Mucosa of stomach (tissue), 1 donor: ENCODE results near the gene SIPA1.
A peak's percentile ranks its signal among the peaks of the same experiment; 100 is the strongest.

Experiments
- H3K27me3 ChIP-seq: one replicate; pipeline ENCODE4 v1.7.0; 2013; ENCODE audit warnings: mild to moderate bottlenecking, low read length; ENCODE audit not compliant: control insufficient read depth, insufficient read depth
- H3K36me3 ChIP-seq: one replicate; pipeline ENCODE4 v1.7.0; 2013; ENCODE audit warnings: low read length; ENCODE audit not compliant: control insufficient read depth, insufficient read depth
- H3K4me1 ChIP-seq: one replicate; pipeline ENCODE4 v1.7.0; 2013; ENCODE audit warnings: mild to moderate bottlenecking, low read length; ENCODE audit not compliant: control insufficient read depth, insufficient read depth
- H3K4me3 ChIP-seq: one replicate; pipeline ENCODE4 v1.7.0; 2013; ENCODE audit warnings: low read length
- H3K9ac ChIP-seq: one replicate; pipeline ENCODE4 v1.7.0; 2013; ENCODE audit warnings: mild to moderate bottlenecking, low read length, moderate library complexity
- H3K9me3 ChIP-seq: one replicate; pipeline ENCODE4 v1.7.0; 2013; ENCODE audit warnings: mild to moderate bottlenecking, low read length, moderate library complexity; ENCODE audit not compliant: control insufficient read depth
- donor health status: Pancreatic carcinoma.

SIPA1 gene

DNA sequence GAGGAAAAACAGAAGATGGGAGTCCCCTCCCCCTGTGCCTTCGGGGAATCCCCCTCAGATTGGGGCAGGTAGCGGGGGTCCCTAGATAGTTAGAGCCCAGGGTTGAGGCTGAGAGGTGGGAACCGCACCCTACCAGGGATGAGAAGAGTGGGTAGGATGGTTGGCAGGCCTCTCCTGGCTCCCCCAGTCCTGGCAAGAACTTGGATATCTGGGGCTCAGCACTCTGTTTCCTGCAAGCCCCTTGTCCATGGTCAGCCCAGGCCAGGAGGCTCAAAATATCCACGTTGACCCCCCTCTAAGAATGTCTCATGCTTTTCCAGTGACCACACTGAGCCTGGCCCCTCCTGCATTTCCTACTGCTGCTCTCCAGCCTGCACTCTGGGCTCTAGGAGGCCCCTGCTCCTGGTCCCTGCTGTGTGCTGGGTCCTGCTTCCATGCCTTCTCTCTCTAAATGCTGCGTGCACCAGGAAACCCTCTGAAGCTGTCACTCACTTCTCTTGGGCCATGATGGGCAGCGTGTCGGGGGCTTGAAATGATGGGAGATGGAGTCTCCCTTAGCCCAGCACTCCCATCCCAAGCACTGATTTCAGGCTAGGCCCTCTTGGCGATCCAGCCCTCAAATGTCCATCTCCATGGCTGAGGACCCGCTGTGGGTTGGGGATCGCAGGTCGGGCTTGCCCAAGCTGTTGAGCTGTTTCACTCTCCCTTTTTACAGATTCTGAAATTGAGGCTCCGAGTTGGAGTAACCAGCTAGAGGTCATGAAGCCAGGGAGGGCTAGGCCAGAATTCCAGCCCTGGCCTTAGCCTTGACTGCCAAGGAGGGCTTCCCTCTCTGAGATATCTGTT is 25.9 kb upstream of the SIPA1 start:
- no peak overlapping the region for H3K4me3 ChIP-seq
- no peaks in the 10 kb centered on the region for H3K27me3 ChIP-seq
- H3K36me3 ChIP-seq = peaks cover 5% of the 10 kb centered on the region
- H3K4me1 ChIP-seq = peaks cover 51% of the 10 kb centered on the region
- peak overlapping the region; percentile 93 for H3K9ac ChIP-seq
- H3K9me3 ChIP-seq = no peaks in the 10 kb centered on the region

GRCh38 chr11:65612691-65613090 is 25.2 kb upstream of the SIPA1 start:
- Histone ChIP-seq H3K36me3 (peaks cover 5% of the 10 kb centered on the region), H3K9ac (peak overlapping the region; percentile 93), H3K4me1 (peaks cover 48% of the 10 kb centered on the region), H3K9me3 (no peaks in the 10 kb centered on the region), H3K4me3 (peak overlapping the region; percentile 46), H3K27me3 (no peaks in the 10 kb centered on the region)

DNA sequence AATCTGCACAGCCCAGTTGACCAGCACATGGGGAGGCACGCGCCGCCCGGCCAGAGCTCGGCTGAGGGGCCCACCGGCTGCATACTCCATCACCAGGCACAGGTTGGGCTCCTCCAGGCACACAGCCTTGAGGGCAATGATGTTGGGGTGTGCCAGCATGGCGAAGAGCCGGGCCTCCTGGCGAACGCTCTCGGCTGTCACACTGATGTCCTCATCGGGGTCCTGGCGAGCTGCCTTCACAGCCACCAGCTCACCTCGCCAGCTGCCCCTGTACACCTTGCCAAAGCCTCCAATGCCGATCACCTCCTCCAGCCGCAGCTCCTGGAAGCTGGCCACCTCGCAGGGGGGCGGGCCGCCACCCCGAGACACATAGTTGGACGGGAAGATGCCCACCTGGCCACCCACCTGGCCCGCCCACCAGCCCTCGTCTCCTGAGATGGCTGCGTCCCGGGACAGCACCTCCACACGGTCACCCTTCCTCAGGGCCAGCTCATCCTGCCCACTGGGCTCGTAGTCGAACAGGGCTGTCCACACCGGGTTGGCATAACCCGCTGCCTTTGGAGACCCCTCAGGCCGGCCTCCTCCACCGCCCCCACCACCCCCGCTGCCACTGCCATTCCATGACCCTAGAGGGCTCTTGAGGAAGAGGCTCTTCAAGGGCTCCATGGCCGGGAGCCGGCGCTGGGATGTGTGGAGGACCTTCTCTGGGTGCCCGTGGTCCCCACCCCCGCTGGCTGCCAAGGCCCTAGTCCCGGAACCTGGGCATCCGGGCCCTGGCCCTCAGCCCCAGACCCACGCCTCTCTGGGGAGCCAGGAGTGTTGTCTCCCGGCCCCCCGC is 24.6 kb upstream of the SIPA1 start:
- Histone ChIP-seq H3K4me3 (peak overlapping the region; percentile 46), H3K36me3 (peaks cover 1% of the 10 kb centered on the region), H3K9ac (peak overlapping the region; percentile 93), H3K9me3 (no peaks in the 10 kb centered on the region), H3K27me3 (no peaks in the 10 kb centered on the region), H3K4me1 (peaks cover 48% of the 10 kb centered on the region)

DNA sequence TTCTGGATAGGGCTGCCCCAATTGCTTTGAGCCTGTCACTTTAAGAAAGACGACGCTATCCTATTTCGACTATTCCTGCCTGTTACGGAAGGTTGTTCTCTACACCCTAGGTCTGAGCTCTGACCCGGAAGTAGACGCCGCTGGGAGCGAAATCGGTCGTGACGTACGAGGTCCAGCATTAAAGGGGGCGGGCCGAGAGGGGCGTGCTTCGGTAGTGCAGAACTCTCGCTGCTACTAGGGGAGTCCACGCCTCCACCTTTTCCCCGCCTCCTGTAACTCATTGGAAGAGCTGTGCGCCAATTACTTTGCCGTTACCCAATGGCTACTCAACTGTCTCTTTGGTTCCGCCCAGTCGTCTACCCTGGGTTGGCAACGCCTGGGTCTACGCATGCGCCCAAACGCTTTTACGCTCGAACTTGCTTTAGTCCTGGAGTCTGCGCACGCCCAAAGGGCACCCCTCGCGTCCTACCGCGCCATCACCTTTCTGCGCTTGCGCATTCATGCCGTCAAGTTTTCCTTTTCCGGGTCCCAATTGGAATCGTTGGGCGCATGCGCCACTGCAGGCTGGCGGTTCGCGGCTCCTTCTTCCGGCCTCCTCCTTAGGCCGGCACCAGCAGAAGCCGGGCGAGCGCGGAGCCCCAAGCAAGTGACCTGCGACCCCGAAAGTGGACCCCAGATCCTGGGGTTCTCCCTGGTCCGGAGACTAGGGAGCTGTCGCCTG is 22.5 kb upstream of the SIPA1 start, which contains the start of gene PCNX3:
PCNX3 (plus strand) TSS at position 548 of the 721 bp plus-strand sequence. CDS start 536 bp downstream, outside the sequence.
- Histone ChIP-seq H3K9ac (peak within 1 kb of the TSS; percentile 93), H3K36me3 (no peaks in the 10 kb centered on the region), H3K4me1 (peaks cover 38% of the 10 kb centered on the region), H3K27me3 (no peaks in the 10 kb centered on the region), H3K9me3 (no peaks in the 10 kb centered on the region), H3K4me3 (peak within 1 kb of the TSS; percentile 46)

DNA sequence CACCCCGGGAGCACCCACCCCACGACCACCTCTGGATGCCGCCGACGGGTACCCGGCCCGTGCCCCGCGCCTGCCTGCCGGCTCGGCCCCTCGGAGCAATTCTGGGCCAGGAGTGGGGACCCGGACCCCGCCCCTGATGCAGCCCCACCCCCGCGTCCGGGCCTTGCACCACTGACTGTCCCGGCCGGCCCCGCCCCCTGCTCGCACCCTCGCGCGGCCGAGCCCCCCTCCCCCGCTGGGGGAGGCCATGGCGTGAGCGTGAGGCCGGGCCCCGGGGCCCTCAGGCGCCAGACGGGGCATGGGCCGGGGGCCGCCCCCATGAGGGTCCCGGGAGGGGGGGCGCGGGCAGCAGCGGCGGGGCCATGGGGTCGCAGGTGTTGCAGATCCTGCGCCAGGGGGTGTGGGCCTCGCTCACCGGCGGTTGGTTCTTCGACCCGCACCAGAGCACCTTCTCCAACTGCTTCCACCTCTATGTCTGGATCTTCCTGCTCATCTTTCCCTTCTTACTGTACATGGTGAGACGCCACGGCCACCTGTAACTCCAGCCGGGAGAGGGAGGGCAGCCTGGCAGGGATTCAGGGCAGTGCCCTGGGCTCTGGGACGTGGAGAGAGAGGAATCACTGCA is 21.8 kb upstream of the SIPA1 start:
- no peaks in the 10 kb centered on the region for H3K36me3 ChIP-seq
- H3K27me3 ChIP-seq = no peaks in the 10 kb centered on the region
- peaks cover 31% of the 10 kb centered on the region for H3K4me1 ChIP-seq
- peak overlapping the region; percentile 49 for H3K9ac ChIP-seq
- peak overlapping the region; percentile 11 for H3K4me3 ChIP-seq
- H3K9me3 ChIP-seq = no peaks in the 10 kb centered on the region

GRCh38 chr11:65616575-65617001 is 21.3 kb upstream of the SIPA1 start:
- H3K9ac ChIP-seq = peak overlapping the region; percentile 49
- H3K27me3 ChIP-seq = no peaks in the 10 kb centered on the region
- H3K36me3 ChIP-seq = no peaks in the 10 kb centered on the region

DNA sequence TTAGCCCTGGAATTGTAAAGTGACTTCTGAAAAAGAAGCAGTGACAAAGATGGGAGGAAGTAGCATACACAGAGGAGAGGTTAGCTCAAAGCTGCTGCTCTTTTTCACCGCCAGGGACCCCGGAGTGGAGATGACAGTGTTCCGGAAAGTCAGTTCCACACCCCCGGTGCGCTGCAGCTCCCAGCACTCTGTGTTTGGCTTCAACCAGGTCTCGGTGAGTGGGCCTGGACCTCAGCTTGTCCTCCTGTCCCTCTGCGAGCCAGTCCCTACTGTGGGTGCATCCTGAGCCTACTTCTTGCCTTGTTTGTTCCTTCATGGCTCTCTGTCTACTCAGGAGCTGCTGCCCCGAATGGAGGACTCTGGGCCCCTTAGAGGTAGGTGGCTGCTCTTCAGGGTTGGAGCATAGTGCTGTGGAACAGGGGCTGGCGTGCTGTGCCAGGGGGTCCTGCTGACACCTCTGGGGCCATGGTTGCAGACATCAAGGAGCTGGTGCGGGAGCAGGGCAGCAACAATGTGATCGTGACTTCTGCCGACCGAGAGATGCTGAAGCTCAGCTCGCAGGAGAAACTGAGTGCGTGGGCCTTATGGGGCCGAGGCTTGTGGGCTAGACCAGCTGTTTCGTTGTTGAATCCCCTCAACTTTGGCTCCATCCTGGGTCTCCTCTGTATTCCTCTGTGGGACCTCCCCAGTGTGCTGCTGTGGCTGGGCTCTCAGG is 20.6 kb upstream of the SIPA1 start:
- Histone ChIP-seq H3K9ac (peak overlapping the region; percentile 49), H3K36me3 (no peaks in the 10 kb centered on the region), H3K4me3 (no peak overlapping the region), H3K9me3 (no peaks in the 10 kb centered on the region), H3K27me3 (no peaks in the 10 kb centered on the region), H3K4me1 (peaks cover 19% of the 10 kb centered on the region)

More at GRCh38 chr11:65616575-65617001, 21.3 kb upstream of the SIPA1 start:
- H3K4me1 ChIP-seq = peaks cover 26% of the 10 kb centered on the region
- peak overlapping the region; percentile 11 for H3K4me3 ChIP-seq
- H3K9me3 ChIP-seq = no peaks in the 10 kb centered on the region

DNA sequence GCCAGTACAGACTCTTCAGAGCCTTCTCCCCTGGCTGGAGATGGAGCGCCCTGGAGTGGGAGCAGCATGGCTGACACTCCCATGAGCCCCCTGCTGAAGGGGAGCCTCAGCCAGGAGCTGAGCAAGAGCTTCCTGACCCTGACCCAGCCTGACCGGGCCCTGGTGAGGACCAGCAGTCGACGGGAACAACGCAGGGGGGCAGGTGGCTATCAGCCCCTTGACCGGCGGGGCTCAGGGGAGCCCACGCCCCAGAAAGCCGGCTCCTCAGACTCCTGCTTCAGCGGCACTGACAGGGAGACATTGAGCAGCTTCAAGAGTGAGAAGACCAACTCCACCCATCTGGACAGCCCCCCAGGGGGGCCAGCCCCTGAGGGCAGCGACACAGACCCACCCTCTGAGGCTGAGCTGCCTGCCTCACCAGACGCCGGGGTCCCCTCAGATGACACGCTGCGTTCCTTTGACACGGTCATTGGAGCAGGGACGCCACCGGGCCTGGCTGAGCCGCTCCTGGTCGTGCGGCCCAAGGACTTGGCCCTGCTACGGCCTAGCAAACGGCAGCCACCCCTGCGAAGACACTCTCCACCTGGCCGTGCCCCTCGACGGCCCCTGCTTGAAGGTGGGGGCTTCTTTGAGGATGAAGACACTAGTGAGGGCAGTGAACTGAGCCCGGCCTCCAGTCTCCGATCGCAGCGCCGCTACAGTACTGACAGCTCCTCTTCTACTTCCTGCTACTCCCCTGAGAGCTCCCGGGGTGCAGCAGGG is 19.7 kb upstream of the SIPA1 start:
- no peak overlapping the region for H3K4me3 ChIP-seq
- H3K27me3 ChIP-seq = no peaks in the 10 kb centered on the region
- no peak overlapping the region for H3K9ac ChIP-seq
- H3K9me3 ChIP-seq = no peaks in the 10 kb centered on the region
- peaks cover 10% of the 10 kb centered on the region for H3K4me1 ChIP-seq
- H3K36me3 ChIP-seq = no peaks in the 10 kb centered on the region

- Histone ChIP-seq H3K36me3 (no peaks in the 10 kb centered on the region), H3K4me1 (peaks cover 8% of the 10 kb centered on the region), H3K27me3 (no peaks in the 10 kb centered on the region), H3K9ac (no peak overlapping the region), H3K9me3 (no peaks in the 10 kb centered on the region), H3K4me3 (no peak overlapping the region)
These were observed 19.1 kb upstream of the SIPA1 start for GRCh38 chr11:65618763-65619162.

- Histone ChIP-seq H3K27me3 (no peaks in the 10 kb centered on the region), H3K36me3 (no peaks in the 10 kb centered on the region), H3K4me3 (no peak overlapping the region), H3K4me1 (peaks cover 8% of the 10 kb centered on the region), H3K9me3 (no peaks in the 10 kb centered on the region), H3K9ac (no peak overlapping the region)
These were observed 18.5 kb upstream of the SIPA1 start for GRCh38 chr11:65619281-65619928.
